H9 (cell line): ENCODE results near the gene ALDH1A2. TPM values are rescaled to one million over a fixed set of nuclear protein-coding genes. Genes with fewer than 3 reads are reported as not detected.
A peak's percentile ranks its signal among the peaks of the same experiment; 100 is the strongest.

Experiments
- DNase-seq: peaks from one replicate; pipeline ENCODE4 v3.0.0-alpha.2; 2017
- H2AFZ ChIP-seq: one replicate; pipeline ENCODE4 v1.6.1; 2013; ENCODE audit warnings: mild to moderate bottlenecking, low read length, control low read depth, moderate library complexity
- H2AK5ac ChIP-seq: 2 replicates; pipeline ENCODE4 v1.6.1; 2013; ENCODE audit warnings: low read length, control low read depth, mixed read lengths; ENCODE audit not compliant: insufficient read length
- H2BK120ac ChIP-seq: one replicate; pipeline ENCODE4 v1.6.1; 2013; ENCODE audit warnings: low read depth, mild to moderate bottlenecking, low read length, control low read depth, inconsistent platforms; ENCODE audit not compliant: poor library complexity, severe bottlenecking
- H2BK12ac ChIP-seq: 2 replicates; pipeline ENCODE4 v1.6.1; 2013; ENCODE audit warnings: low read length, control low read depth, mixed read lengths, low read depth; ENCODE audit not compliant: insufficient read length
- H2BK15ac ChIP-seq: 2 replicates; pipeline ENCODE4 v1.6.1; 2013; ENCODE audit warnings: low read depth, low read length, control low read depth
- H2BK20ac ChIP-seq: one replicate; pipeline ENCODE4 v1.6.1; 2013; ENCODE audit warnings: low read depth, mild to moderate bottlenecking, low read length, control low read depth, inconsistent platforms; ENCODE audit not compliant: poor library complexity, severe bottlenecking
- H2BK5ac ChIP-seq: 2 replicates; pipeline ENCODE4 v1.6.1; 2013; ENCODE audit warnings: low read length, control low read depth, mixed read lengths; ENCODE audit not compliant: insufficient read length
- H3K14ac ChIP-seq: 2 replicates; pipeline ENCODE4 v1.6.1; 2013; ENCODE audit warnings: low read length, control low read depth; ENCODE audit not compliant: insufficient read depth
- H3K18ac ChIP-seq: 2 replicates; pipeline ENCODE4 v1.6.1; 2013; ENCODE audit warnings: low read depth, mild to moderate bottlenecking, mixed read lengths, low read length, control low read depth; ENCODE audit not compliant: insufficient read length
- H3K23ac ChIP-seq: 2 replicates; pipeline ENCODE4 v1.6.1; 2013; ENCODE audit warnings: low read length, control low read depth, mixed read lengths, low read depth; ENCODE audit not compliant: insufficient read length
- H3K23me2 ChIP-seq: 2 replicates; pipeline ENCODE4 v1.6.1; 2013; ENCODE audit warnings: low read depth, mild to moderate bottlenecking, mixed read lengths, low read length, control low read depth; ENCODE audit not compliant: insufficient read length, poor library complexity, severe bottlenecking
- H3K27ac ChIP-seq: 2 replicates; pipeline ENCODE4 v1.5.1; 2013; ENCODE audit warnings: low read length, control low read depth, mixed read lengths, low read depth; ENCODE audit not compliant: insufficient read length
- H3K27me3 ChIP-seq: 2 replicates; pipeline ENCODE4 v1.6.1; 2013; ENCODE audit warnings: low read length, control low read depth, inconsistent platforms; ENCODE audit not compliant: insufficient read depth
- H3K4ac ChIP-seq: 2 replicates; pipeline ENCODE4 v1.6.1; 2013; ENCODE audit warnings: low read depth, mild to moderate bottlenecking, control low read depth, inconsistent platforms, low read length, moderate library complexity
- H3K4me1 ChIP-seq: 2 replicates; pipeline ENCODE4 v1.6.1; 2013; ENCODE audit warnings: low read length, control low read depth, inconsistent platforms; ENCODE audit not compliant: insufficient read depth
- H3K4me2 ChIP-seq: 2 replicates; pipeline ENCODE4 v1.6.1; 2013; ENCODE audit warnings: low read length, control low read depth, mixed read lengths; ENCODE audit not compliant: insufficient read length, insufficient read depth
- H3K56ac ChIP-seq: 2 replicates; pipeline ENCODE4 v1.6.1; 2013; ENCODE audit warnings: low read depth, mild to moderate bottlenecking, mixed read lengths, low read length, control low read depth; ENCODE audit not compliant: insufficient read length
- H3K79me1 ChIP-seq: 2 replicates; pipeline ENCODE4 v1.6.1; 2013; ENCODE audit warnings: low read depth, mild to moderate bottlenecking, moderate library complexity, low read length, control low read depth, inconsistent platforms; ENCODE audit not compliant: insufficient read depth, poor library complexity, severe bottlenecking
- H3K79me2 ChIP-seq: 2 replicates; pipeline ENCODE4 v1.6.1; 2013; ENCODE audit warnings: low read length, control low read depth, inconsistent platforms; ENCODE audit not compliant: insufficient read depth
- H3K9ac ChIP-seq: 2 replicates; pipeline ENCODE4 v1.6.1; 2013; ENCODE audit warnings: low read length, control low read depth, mixed read lengths; ENCODE audit not compliant: insufficient read length; ENCODE audit errors: extremely low read depth
- H3K9me3 ChIP-seq: one replicate; pipeline ENCODE4 v1.6.1; 2013; ENCODE audit warnings: low read depth, low read length, inconsistent platforms; ENCODE audit not compliant: control insufficient read depth
- H3T11ph ChIP-seq: one replicate; pipeline ENCODE4 v1.6.1; 2013; ENCODE audit warnings: mild to moderate bottlenecking, low read length, control low read depth, inconsistent platforms
- H4K20me1 ChIP-seq: one replicate; pipeline ENCODE4 v1.6.1; 2013; ENCODE audit not compliant: control insufficient read depth, insufficient read length, insufficient read depth
- H4K5ac ChIP-seq: 2 replicates; pipeline ENCODE4 v1.6.1; 2013; ENCODE audit warnings: low read depth, mild to moderate bottlenecking, mixed read lengths, low read length, control low read depth; ENCODE audit not compliant: insufficient read length
- H4K8ac ChIP-seq: replicated peaks from 2 replicates; pipeline ENCODE4 v1.6.1; 2013; ENCODE audit warnings: low read length, control low read depth, mixed read lengths, low read depth; ENCODE audit not compliant: insufficient read length
- H4K91ac ChIP-seq: 2 replicates; pipeline ENCODE4 v1.6.1; 2013; ENCODE audit warnings: low read depth, mild to moderate bottlenecking, moderate library complexity, mixed read lengths, low read length, control low read depth; ENCODE audit not compliant: insufficient read length
- H3K27ac Mint-ChIP-seq, 3 experiments: 2 replicates in 2 of 3; 3 replicates in 1 of 3; pipeline ENCODE4 v1.8.0; 2020 to 2021; ENCODE audit warnings: mixed read lengths in 3 of 3, mild to moderate bottlenecking in 1 of 3, moderate library complexity in 1 of 3
- H3K27me3 Mint-ChIP-seq: 2 replicates; pipeline ENCODE4 v1.8.0; 2021; ENCODE audit warnings: low read depth, mild to moderate bottlenecking, moderate library complexity, mixed read lengths
- H3K36me3 Mint-ChIP-seq, 3 experiments: 2 replicates in 2 of 3; 3 replicates in 1 of 3; pipeline ENCODE4 v1.8.0; 2020 to 2021; ENCODE audit warnings: low read depth in 3 of 3, mixed read lengths in 3 of 3; ENCODE audit not compliant: insufficient read depth in 1 of 3
- H3K4me1 Mint-ChIP-seq, 2 experiments: 2 replicates each; pipeline ENCODE4 v1.8.0; 2020; ENCODE audit warnings: mixed read lengths in 2 of 2
- H3K4me3 Mint-ChIP-seq, 2 experiments: 2 replicates in 1 of 2; 3 replicates in 1 of 2; pipeline ENCODE4 v1.8.0; 2020 to 2021; ENCODE audit warnings: mild to moderate bottlenecking in 2 of 2, mixed read lengths in 2 of 2, moderate library complexity in 1 of 2
- H3K9me3 Mint-ChIP-seq, 2 experiments: 2 replicates in 1 of 2; 3 replicates in 1 of 2; pipeline ENCODE4 v1.8.0; 2020; ENCODE audit warnings: mild to moderate bottlenecking in 2 of 2, mixed read lengths in 2 of 2, moderate library complexity in 1 of 2
- WGBS: extraction: QIAGEN DNeasy Blood & Tissue Kit; methylation state at CpG from one replicate; pipeline ENCODE4 v1.1.7; 2013; ENCODE audit warnings: missing lambda C conversion rate, low lambda C conversion rate, mixed read lengths; ENCODE audit not compliant: insufficient read length; ENCODE audit errors: extremely low coverage; 5-methylcytosine and 5-hydroxymethylcytosine counted together
- total RNA-seq: library from RNA; stranded (reverse); gene quantifications from 2 replicates; pipeline ENCODE4 v1.2.1, GENCODE V29; 2021
- TF ChIP-seq, protein P1 (sequence below): fragments of 200-600 bp; sonication (generic); conservative IDR thresholded peaks from 3 replicates; pipeline ENCODE4 v1.8.0; 2021; ENCODE audit warnings: antibody characterized with exemption, mild to moderate bottlenecking

Gene ALDH1A2
- total RNA-seq, 1 experiment from 2014 or later, result 0.72 TPM

DNA sequence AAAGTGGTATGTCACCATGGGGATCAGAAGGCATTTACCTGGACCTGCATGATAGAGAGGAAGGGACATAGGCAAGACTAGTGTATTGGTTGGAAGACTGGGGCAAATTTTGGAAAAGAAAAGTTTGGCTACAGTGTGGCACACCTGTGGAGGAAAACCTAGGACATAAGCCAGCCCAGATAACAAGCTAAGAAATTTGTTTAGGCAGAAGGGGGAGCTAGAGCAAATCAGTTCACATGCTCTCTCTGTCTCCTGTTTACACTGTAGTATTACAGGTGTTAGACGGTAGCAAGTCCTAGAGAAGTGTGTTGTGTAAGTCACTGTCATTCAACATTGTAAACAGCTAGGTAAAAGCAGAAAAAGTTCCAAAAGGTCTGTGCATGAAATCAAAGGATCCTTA lies 11.9 kb upstream of the ALDH1A2 start:
- Histone ChIP-seq H3K4ac (no peak overlapping the region), H3K27ac (no peak overlapping the region), H4K8ac (no peak overlapping the region), H3T11ph (no peak overlapping the region), H2BK5ac (no peak overlapping the region), H4K20me1 (no peaks in the 10 kb centered on the region), H3K14ac (no peak overlapping the region), H3K79me2 (no peaks in the 10 kb centered on the region), H2AFZ (no peak overlapping the region), H2BK20ac (no peak overlapping the region), H3K79me1 (no peaks in the 10 kb centered on the region), H3K9ac (no peak overlapping the region), H4K5ac (no peak overlapping the region), H3K23me2 (no peaks in the 10 kb centered on the region), H3K27me3 (no peaks in the 10 kb centered on the region), H3K56ac (no peak overlapping the region), H2BK12ac (no peak overlapping the region), H3K18ac (no peak overlapping the region), H4K91ac (no peak overlapping the region), H3K23ac (no peak overlapping the region), H3K9me3 (no peaks in the 10 kb centered on the region), H3K4me2 (no peak overlapping the region), H3K4me1 (peaks cover 5% of the 10 kb centered on the region; the same call in 1 of the 2 replicates), H2BK15ac (no peak overlapping the region), H2BK120ac (no peak overlapping the region), H2AK5ac (no peak overlapping the region)
- Mint-ChIP-seq H3K4me3 (no peak overlapping the region), H3K4me1 (peaks cover 13 to 15% of the 10 kb centered on the region in 2 experiments), H3K27me3 (no peaks in the 10 kb centered on the region), H3K9me3 (no peaks in the 10 kb centered on the region), H3K36me3 (no peaks in the 10 kb centered on the region), H3K27ac (no peak overlapping the region)
- no peak for DNase-seq
- TF ChIP-seq, protein P1, sequence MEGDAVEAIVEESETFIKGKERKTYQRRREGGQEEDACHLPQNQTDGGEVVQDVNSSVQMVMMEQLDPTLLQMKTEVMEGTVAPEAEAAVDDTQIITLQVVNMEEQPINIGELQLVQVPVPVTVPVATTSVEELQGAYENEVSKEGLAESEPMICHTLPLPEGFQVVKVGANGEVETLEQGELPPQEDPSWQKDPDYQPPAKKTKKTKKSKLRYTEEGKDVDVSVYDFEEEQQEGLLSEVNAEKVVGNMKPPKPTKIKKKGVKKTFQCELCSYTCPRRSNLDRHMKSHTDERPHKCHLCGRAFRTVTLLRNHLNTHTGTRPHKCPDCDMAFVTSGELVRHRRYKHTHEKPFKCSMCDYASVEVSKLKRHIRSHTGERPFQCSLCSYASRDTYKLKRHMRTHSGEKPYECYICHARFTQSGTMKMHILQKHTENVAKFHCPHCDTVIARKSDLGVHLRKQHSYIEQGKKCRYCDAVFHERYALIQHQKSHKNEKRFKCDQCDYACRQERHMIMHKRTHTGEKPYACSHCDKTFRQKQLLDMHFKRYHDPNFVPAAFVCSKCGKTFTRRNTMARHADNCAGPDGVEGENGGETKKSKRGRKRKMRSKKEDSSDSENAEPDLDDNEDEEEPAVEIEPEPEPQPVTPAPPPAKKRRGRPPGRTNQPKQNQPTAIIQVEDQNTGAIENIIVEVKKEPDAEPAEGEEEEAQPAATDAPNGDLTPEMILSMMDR, result peak; percentile 63
- no CpG with 5 or more reads among the region's 1 CpG for WGBS
